Activated CD8-positive, alpha-beta memory T cell treated with anti-CD3 and anti-CD28 coated beads, Interleukin-2, amount 50 U/mL, for 1 hour (primary cell): Measurements from ENCODE around the gene PRKACA.

Experiments used
- DNase-seq: peaks from one replicate; pipeline ENCODE4 v3.0.0-alpha.2; 2020; ENCODE audit errors: extremely low read depth

Gene PRKACA

DNA sequence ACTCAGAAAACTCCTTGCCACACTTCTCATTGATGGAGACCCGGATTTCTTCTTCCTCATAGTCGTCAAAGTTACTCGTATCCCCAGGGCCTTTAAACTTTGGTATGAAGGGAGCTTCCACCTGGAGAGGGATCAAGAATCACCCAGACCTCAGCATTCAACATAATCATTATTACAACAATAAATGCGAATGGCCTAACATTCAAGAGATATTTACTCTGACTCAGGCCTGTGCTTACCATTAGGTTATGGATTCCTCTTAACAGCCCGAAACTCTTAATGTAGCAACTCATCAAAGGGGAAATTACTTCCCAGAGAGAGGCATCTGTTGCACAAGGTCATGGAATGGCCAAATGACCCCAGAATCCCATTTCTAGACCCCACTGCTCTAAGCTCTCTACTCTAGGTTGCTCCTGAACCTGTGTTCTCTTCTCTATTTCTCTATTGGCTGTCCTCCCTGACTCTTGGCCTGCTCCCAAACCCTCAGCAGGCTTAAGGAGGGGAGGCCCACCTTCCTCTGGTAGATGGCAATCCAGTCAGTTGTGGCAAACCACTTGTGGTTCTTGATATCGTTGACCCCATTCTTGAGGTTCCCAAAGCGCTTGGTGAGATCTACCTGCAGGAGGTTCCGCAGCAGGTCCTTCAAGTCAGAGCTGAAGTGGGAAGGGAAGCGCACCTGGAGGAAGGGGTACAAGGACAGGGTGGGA is 24.3 kb downstream of the PRKACA start:
- DNase-seq = no peak

DNA sequence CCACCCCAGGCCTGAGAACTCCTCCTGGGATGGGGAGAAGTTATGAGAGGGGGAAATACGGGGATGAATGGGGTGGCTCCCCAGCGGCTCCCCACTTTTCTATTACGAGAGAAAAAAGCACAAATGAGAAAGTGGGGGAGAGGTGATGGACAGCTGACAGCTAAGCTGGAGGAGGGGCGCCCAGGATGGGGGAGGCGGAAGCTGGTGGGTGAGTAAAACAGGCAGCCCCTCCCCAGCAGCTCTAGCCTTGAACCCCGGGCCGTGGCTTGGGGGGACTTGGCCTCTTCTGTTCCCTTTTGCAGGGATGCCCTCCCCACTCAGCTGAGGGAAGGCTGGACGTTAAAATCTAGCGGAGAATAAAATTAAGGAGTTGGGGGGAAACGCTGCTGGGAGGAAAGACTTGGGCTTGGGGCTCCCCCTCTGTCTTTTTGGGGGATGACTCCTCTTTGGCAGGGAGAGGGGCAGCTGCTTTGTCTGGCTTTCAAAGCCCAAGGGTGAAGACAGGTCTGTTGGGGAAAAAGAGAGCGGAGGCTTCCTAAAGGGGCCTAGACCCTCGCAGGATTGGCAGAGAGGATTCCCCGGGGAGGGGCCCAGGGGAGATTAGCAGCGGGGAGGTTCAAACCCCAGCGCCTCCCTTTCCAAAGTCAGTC is 25.6 kb downstream of the PRKACA start:
- DNase-seq = no peak

DNA sequence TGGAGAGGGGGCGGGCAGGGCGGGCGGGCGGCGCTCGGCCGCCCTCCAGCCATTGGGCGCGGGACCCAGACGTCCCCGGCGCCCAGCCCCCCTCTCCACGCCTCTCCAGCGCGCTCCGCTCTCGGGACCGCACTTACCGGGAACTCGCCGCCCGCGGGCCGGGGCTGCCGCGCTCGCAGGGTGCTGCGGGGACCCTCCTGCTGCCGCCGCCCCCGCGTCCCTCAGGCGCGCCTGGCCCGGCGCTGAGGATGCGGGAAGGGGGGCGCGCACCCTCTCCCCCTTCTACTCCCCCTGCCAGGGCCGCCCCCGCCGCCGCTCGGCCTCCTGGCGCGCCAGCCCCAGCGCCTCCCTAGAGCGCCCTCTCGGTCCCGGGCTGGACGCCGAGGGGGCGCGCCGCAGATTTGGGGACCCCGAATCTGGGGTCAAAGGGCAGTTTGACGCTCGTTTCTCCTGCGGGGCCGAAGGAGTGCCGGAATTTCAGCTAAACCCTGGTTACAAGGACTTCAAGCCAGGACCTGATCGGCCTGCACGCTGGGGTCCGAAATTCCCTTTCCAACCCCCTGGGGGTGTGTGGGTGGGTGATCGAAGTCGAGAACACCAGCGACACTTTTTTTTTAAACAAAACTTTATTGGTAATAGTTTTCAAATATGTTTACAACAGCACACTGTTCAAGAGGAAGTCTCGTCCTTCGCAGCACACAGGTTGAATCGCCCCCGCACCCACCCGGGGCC is 26.3 kb downstream of the PRKACA start:
- no peak for DNase-seq

DNA sequence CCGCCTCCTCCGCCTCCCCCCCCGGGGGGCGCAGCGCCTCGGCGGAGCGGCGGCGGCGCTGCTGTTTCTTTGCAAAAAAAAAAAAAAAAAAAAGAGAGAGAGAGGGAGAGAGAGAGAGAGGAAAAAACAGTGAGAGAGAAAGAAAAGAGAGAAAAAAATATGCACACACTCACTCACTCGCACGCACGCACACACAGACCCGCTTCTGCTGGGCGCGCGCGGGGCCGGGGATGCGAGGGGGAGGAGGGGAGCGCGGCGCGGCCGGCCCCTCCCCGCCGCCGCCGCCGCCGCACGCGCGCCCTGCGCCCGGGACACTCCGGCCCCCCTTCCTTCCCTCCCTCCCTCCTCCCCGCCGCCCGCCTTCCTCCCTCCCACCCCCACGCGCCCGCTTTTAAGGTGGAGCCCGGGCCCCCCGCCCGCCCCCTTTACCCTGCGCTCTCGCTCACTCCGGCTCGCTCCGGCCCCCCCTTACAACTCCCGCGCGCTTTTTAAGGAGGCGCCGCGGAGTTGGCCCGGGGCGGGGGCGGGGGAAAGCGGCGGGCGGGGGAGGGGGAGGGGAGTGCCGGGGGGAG is 27.0 kb downstream of the PRKACA start, which contains the start of gene SAMD1:
Gene SAMD1, minus strand, starts transcription at position 243 of the 572 bp plus-strand sequence.
- peak; percentile 79 for DNase-seq

DNA sequence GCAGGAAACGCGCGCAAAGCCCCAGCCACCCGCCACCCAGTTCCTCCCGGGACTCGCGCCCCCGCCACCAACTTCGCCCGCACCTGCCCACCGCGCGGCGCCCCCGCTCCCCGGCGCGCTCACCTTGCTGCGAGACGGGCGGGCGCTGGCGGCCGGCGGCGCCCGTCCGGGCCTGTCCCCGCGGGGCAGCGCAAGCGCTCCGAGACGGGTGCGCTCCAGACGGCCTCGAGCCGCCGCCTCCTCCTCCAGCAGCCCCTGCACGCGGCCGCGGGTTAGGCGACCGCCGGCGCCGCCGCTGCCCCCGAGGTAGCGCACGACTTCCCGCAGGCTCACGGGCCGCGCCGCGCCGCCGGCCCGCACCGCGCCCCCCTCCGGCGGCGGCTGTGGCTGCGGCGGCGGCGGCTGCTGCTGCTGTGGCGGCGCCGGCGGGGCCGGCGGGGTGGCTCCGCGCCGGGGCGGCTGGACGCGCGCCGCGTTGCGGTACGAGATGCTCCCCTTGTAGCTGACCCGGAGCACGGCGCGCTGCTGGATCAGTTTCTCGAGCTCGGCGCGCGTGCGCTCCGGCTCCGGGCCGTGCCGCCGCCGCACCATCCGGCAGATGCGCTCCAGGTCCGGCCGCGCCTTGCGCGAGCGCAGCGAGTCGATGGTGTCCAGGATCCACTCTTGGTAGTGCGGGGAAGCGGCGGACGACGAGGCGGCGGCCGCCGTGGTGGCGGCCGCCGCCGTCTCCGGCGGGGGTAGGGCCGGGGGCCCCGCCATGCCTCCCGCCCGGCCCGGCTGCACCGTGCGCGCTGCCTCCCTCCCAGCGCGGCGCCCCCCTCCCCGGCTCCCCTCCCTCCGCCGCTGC is 27.7 kb downstream of the PRKACA start:
- DNase-seq = no peak

DNA sequence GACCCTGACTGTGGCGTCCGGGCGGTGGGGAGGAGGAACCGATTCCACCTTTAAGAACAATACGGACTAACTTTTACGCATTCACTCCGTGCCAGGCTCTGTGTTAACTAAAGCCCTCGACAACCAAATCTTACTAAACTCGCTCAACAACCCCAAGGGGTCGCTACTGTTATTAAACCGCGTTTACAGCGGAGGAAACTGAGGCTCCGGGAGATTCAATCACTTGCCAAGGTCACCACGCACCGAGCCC is 28.2 kb downstream of the PRKACA start:
- no peak for DNase-seq

DNA sequence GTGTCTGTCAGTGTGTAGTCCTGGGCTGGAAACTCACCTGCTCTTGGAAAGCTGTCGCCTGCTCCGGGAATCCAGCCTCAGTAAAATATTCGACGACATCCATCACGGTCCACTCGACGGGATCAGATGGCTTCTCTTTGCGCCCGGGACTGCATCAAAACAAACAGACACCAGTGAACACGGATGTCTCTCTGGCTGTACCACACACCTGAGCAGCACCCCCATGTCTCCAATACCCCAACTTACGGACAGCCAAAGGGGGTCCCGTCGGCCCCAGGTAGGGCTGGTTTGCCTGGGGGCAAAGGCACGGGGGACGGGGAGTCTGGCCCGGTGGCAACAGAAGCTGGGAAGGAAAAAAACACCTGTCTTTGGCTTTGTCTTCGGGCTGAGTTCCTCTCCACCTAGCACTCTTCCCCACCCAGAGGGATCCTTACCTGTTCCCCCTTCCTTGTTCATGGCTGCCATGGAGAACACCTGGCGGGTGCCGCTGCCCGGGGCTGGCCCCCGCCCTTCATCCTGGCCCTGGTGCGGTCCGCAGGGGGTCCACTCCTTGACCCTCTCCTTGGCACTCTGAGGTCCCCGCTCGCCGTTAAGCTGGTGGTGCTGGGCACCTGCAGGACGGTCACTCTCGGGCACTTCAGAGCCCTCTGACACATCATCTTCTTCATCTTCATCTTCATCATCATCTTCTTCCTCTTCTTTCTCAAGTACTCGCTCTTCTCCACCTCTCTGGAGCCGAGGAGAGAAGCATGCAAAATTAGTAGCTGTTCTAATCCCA is 28.7 kb downstream of the PRKACA start:
- DNase-seq = no peak

DNA sequence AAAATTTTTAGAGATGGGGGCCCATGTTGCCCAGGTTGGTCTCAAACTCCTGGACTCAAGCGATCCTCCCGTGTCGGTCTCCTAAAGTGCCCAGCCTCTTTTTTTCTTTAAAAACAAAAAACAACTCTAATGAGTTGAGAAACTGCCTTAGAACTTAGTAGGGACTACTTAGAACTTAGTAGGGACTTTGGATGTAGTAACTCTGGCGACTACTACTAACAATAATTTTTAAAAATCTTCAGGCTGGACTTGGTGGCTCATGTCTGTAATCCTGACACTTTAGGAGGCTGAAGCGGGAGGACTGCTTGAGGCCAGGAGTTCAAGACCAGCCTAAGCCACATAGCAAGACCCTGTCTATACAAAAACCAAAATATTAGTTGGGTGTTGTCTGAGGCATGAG is 31.5 kb downstream of the PRKACA start:
- no peak for DNase-seq

DNA sequence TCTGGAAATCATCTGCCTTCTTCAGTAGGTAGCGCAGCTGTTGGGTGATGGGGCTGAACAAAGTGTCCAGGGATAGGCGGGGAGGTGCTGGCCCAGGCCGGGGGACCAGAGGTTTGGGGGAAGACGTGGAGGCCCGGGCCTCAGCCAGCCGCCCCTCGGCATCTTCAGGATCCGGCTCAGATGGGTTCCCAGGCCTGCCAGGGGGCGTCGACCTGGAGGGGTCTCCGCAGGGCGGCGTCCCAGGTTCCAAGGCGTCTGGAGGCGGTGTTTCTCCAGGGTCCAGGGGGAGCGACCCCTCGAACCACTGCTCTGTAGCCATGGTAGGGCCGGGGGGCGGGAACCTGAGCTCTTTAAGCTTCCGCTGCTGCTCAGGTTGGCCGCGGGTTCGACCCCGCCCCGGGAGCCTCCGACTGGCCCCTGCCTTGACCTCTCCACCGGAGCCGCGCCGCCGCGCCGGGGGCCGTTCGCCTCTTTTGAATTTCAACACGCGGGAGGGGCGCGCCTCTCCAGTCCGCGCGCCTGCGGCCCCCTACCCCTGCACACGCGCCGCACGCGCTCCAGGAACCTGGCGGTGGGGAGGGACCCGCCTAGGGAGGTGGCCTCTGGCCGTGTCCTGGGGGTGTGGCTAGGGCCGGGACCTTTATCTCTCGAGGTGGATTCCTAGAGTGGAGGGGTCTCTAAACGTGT is 32.1 kb downstream of the PRKACA start, which contains the start of gene C19orf67:
Gene C19orf67, minus strand, starts transcription at position 475 of the 687 bp plus-strand sequence. Its CDS starts 156 bp downstream, at position 319.
- no peak for DNase-seq

DNA sequence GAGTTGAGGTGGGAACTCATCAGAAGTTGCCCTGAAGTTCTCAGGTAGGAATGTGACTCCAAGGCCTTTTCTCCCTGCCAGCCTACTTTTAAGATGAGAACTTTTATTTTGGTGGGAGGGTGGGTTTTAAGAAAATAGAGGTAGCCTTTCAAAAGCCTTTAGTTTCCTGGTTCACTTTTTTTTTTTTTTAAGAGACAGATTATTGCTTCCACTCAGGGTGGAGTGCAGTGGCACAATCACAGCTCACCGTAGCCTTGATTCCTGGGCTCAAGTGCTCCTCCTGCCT is 34.9 kb downstream of the PRKACA start:
- no peak for DNase-seq

DNA sequence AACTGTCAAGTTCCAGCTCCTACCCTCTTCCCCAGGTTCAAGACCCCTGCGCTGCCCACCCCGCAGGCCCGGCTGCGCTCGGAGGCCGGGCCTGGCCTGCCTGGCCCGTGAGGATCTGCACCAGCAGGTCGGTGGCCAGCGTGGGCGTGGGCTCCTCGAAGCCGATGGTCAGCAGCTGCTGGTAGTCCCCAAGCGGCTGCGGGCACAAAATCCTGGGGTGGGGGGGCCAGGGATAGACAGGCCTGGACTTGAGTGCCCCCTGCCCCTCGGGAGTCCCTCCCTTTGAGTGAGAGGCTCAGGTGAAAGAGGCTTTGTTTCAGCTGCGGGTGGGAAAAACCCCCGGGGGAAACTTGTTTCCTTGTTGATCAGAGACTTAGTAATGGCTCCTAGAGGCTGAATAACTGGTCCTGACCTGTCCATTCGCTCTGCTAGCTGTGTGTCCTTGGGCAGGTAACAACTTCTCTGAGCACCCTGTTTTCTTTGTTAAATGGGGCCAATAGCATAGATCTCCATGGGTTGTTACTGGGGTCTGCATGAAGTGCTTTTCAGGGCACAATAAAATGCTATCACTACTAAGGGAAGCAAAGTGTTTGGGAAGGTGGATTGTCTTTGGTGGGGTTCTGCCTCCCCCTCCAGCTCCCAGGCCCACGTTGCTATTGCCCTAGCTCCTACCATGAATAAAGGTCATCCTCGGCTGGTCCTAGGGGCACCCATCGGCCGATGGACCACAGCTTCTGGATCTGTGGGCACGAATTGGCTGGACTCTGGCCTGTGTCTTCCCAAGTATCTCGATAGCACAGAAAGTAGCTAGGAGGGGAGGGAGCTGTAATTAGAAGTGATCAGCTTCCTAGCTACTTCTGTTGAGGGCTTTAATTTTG is 35.5 kb downstream of the PRKACA start:
- no peak for DNase-seq

DNA sequence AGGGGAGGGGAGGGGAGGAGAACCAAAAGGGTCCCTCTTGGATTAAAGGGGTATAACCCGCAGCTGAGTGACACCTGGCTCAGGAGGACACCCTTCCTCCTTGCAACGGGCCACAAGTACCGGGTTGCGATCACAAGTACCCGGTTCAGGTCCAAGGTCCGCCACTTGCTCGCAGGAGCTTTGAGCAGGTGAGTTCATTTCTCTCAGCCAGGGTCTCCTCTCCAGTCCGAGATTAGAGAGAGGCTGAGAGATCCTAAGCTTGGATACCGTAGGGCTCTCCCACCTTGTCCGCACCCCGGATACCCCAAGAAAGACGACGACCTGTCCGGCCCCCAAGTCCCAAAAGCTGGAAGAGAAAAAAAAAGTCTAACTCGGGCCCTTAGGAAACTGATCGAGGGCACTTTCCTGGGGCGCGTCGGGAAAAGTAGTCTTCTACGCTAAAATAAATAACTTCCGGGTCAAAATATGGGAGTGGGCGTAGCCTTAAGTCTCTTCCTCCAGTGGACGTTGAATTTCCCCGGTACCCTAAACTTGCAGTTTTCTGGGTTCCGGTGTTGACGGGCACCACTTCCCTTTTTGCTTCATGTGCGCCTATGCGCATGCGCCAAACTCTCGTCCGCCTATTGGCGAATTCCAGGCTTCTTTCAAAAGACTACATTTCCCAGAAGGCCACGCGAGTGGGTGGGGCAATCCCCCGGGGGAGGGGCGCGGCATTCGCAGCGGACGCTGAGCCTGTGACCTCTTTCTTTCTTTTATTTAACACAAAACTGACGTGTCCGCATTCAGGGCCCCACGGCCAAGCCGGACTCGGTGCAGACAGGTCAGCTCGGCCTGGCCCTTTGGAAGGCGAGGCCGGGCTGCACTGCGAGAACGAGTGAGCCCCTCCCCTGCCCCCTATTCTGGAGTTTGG is 36.4 kb downstream of the PRKACA start:
- DNase-seq = peak; percentile 98

DNA sequence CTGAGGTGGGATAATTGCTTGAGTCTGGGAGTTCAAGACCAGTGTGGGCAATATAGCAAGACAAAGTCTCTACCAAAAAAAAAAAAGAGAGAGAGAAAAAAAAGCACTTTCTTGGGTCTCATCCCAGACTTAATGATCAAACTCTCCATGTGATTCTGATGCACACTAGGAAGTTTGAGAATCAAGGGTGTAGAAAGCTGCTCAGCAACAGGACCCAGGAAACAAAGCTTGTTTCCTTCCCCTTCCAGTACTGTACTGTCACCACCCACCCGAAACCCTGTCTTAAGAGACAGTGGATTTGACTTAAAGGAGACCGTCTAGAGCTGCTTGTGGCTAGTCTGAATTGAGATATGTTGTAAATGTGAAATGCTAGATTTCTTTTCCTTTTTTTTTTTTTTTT is 39.2 kb downstream of the PRKACA start:
- no peak for DNase-seq

DNA sequence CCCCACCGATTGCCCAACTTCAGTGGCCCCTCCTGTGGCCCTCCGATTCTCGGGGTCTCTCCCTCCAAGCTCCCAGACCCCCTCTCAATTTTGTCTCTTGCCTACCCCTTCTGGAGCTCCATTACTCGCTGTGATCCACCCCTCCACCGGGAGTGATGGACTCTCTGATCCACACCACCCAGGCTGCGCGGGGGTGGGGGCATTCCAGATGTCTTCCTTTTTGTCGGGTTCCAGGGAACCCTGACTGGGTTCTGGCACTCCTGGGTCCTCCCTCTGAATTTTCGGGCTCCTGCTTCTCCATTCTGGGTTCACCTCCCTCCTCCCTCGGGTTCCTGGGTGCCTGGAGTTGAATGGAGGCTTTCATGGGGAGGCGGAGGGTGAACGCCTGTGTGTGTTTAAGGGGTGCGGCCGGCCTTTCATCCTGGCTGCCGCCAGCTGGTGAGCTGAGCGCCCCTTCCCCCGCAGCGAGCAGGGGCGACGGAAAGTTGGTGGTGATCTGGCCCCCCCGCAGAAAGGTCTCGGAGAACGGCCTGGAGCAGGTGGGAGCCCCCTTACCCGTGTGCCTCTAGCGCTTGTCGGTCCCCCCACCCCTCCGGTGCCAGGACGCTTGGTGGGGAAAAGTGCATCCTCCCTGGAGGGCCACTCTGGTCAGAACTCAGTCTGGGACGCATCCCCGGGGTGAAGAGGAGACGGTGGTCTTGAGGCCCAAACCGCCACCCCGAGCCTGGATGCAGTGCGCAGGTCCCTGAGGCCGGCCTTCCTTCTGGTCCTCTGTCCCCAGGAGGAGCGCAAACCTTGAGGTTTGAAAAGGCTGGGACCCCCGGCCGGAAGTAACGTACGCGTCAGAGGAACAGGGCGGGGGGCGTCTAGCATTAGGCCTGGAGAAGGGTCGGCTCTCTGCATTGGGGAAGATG is 43.4 kb downstream of the PRKACA start:
- no peak for DNase-seq

DNA sequence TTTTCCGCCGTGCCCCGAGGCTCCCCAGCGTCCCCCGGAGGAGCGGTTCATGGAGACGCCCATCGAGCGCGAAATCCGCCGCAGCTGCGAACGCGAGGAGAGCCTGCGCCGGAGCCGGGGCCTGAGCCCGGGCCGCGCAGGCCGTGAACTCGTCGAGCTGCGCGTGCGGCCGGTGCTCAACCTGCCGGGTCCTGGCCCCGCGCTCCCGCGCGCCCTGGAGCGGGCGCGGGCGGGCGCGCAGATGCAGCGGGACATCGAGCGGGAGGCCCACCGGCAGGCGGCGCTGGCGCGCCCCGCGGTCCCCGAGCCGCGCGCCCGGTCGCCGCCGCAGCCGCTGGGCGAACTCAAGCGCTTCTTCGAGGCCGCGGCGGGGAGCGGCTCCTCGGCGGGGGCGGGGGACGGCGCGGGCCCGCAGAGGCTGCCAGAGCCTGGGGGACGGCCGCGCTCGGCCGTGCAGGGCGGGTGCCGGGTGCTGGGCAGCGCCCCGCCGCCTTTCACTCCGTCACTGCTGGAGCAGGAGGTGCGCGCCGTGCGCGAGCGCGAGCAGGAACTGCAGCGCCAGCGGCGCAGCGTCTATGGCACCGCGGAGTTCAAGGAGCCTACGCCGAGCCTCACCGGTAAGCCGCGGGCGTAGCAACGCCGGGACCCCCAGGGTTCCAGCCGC is 44.2 kb downstream of the PRKACA start:
- no peak for DNase-seq

DNA sequence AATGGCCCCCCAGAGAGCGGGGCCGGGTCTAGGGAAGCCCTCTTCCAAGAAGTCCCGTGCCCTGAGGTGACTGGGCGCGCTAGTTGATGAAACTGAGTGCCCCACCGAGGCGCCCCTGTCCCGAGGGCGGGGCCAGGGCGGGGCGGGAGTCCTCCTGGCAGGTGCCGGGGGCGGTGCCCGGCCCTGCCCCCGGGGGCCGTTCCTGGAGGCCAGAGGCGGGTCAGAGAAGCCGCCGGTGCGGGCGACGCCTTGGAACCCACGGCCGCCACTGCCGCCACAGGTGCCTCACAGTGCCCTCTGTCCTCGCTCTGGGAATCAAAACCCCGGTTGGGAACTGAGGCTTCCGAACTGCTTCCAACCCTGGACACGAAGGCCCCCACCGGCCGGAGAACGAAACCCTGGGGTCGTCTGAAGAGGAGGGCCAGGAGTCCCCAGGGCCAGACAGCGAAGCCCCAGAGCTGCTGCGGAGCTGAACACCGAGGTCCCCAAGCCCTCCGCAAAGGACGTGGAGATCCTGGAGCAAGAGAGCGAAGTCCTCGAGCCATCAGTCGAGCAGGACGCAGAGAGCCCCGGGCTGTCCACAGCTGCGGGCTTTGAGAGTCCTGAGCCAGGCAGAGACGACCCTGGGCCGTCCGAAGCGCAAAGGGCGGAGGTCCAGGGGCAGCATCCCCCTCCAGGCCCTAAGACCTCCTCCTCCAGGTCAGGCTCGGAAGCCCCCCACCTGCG is 44.9 kb downstream of the PRKACA start, which contains the start of gene MISP3:
Gene MISP3, plus strand, starts transcription at position 252 of the 726 bp plus-strand sequence. CDS start 524 bp downstream, outside the sequence.
- DNase-seq = no peak
